H1 (cell line): ENCODE results near the gene HMG20A. TPM values are rescaled to one million over a fixed set of nuclear protein-coding genes. Genes with fewer than 3 reads are reported as not detected.

Source experiments
- BRCA1 ChIP-seq: IDR thresholded peaks from 2 replicates; pipeline ENCODE4 v1.6.1; 2012; ENCODE audit warnings: low read depth, low read length, improper control_type of control experiment
- E2F6 ChIP-seq: IDR thresholded peaks from 2 replicates; pipeline ENCODE4 v1.6.1; 2012; ENCODE audit warnings: inconsistent platforms
- HDAC6 ChIP-seq: IDR thresholded peaks from one replicate; pipeline ENCODE4 v1.7.1; 2012; ENCODE audit warnings: low read depth, mild to moderate bottlenecking, inconsistent platforms, low read length, moderate library complexity
- JUN ChIP-seq: IDR thresholded peaks from 2 replicates; pipeline ENCODE4 v1.6.1; 2011; ENCODE audit warnings: low read depth, mild to moderate bottlenecking, improper control_type of control experiment, low read length
- polyA plus RNA-seq, 7 experiments: library from polyadenylated mRNA; depleted of rRNA in 3 of 7; stranded (reverse) in 5 of 7; unstranded in 2 of 7; fragments of >200 nt in 5 of 7; fragments of 200-250 nt in 2 of 7; gene quantifications; 1 replicate in 5 of 7; 2 replicates in 1 of 7; 4 replicates in 1 of 7; pipeline versions ENCODE4 v1.2.1 to v1.2.3, GENCODE V29; 2011 to 2013; ENCODE audit warnings: missing spikeins in 2 of 7, mixed read lengths in 2 of 7
- total RNA-seq: library from RNA; stranded (reverse); fragmentation: NEBNext Ultra II Directional; extraction: Animal tissue kit (Norgen Biotek cat#: 25700); gene quantifications from 2 replicates; pipeline ENCODE4 v1.2.1, GENCODE V29; 2021
- TF ChIP-seq, protein P1 (sequence below): fragments of 300-600 bp; sonication (generic); IDR thresholded peaks from 2 replicates; pipeline ENCODE4 v1.7.1; 2012; ENCODE audit warnings: low read length, moderate library complexity, mild to moderate bottlenecking, inconsistent platforms; ENCODE audit not compliant: insufficient replicate concordance

The HMG20A gene
- total and polyA plus RNA-seq, 2 of the 8 experiments (the other 6 are each of a cell fraction or from before 2014, with no cell fraction given): 52.1 to 59.7 TPM

- TF ChIP-seq, protein P1, sequence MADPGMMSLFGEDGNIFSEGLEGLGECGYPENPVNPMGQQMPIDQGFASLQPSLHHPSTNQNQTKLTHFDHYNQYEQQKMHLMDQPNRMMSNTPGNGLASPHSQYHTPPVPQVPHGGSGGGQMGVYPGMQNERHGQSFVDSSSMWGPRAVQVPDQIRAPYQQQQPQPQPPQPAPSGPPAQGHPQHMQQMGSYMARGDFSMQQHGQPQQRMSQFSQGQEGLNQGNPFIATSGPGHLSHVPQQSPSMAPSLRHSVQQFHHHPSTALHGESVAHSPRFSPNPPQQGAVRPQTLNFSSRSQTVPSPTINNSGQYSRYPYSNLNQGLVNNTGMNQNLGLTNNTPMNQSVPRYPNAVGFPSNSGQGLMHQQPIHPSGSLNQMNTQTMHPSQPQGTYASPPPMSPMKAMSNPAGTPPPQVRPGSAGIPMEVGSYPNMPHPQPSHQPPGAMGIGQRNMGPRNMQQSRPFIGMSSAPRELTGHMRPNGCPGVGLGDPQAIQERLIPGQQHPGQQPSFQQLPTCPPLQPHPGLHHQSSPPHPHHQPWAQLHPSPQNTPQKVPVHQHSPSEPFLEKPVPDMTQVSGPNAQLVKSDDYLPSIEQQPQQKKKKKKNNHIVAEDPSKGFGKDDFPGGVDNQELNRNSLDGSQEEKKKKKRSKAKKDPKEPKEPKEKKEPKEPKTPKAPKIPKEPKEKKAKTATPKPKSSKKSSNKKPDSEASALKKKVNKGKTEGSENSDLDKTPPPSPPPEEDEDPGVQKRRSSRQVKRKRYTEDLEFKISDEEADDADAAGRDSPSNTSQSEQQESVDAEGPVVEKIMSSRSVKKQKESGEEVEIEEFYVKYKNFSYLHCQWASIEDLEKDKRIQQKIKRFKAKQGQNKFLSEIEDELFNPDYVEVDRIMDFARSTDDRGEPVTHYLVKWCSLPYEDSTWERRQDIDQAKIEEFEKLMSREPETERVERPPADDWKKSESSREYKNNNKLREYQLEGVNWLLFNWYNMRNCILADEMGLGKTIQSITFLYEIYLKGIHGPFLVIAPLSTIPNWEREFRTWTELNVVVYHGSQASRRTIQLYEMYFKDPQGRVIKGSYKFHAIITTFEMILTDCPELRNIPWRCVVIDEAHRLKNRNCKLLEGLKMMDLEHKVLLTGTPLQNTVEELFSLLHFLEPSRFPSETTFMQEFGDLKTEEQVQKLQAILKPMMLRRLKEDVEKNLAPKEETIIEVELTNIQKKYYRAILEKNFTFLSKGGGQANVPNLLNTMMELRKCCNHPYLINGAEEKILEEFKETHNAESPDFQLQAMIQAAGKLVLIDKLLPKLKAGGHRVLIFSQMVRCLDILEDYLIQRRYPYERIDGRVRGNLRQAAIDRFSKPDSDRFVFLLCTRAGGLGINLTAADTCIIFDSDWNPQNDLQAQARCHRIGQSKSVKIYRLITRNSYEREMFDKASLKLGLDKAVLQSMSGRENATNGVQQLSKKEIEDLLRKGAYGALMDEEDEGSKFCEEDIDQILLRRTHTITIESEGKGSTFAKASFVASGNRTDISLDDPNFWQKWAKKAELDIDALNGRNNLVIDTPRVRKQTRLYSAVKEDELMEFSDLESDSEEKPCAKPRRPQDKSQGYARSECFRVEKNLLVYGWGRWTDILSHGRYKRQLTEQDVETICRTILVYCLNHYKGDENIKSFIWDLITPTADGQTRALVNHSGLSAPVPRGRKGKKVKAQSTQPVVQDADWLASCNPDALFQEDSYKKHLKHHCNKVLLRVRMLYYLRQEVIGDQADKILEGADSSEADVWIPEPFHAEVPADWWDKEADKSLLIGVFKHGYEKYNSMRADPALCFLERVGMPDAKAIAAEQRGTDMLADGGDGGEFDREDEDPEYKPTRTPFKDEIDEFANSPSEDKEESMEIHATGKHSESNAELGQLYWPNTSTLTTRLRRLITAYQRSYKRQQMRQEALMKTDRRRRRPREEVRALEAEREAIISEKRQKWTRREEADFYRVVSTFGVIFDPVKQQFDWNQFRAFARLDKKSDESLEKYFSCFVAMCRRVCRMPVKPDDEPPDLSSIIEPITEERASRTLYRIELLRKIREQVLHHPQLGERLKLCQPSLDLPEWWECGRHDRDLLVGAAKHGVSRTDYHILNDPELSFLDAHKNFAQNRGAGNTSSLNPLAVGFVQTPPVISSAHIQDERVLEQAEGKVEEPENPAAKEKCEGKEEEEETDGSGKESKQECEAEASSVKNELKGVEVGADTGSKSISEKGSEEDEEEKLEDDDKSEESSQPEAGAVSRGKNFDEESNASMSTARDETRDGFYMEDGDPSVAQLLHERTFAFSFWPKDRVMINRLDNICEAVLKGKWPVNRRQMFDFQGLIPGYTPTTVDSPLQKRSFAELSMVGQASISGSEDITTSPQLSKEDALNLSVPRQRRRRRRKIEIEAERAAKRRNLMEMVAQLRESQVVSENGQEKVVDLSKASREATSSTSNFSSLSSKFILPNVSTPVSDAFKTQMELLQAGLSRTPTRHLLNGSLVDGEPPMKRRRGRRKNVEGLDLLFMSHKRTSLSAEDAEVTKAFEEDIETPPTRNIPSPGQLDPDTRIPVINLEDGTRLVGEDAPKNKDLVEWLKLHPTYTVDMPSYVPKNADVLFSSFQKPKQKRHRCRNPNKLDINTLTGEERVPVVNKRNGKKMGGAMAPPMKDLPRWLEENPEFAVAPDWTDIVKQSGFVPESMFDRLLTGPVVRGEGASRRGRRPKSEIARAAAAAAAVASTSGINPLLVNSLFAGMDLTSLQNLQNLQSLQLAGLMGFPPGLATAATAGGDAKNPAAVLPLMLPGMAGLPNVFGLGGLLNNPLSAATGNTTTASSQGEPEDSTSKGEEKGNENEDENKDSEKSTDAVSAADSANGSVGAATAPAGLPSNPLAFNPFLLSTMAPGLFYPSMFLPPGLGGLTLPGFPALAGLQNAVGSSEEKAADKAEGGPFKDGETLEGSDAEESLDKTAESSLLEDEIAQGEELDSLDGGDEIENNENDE: no peak
- TF ChIP-seq JUN (no peak), BRCA1 (no peak), HDAC6 (no peak), E2F6 (peak; percentile 18; the same call in 1 of the 2 replicates)
Measured at GRCh38 chr15:77531191-77532000, 110.7 kb downstream of the HMG20A start (continued).
